ENCODE data around the gene TXNRD3.
A peak's percentile ranks its signal among the peaks of the same experiment; 100 is the strongest.

Gene TXNRD3

GRCh38 chr3:126582311-126582710 lies 72.6 kb downstream of the TXNRD3 start:
- DNase-seq (ENCODE audit: low spot score), result no peak

- no peak for DNase-seq (ENCODE audit: low spot score)
These were observed 73.4 kb downstream of the TXNRD3 start for GRCh38 chr3:126581569-126581968.

GRCh38 chr3:126580746-126581145 lies 74.2 kb downstream of the TXNRD3 start:
- no peak for DNase-seq (ENCODE audit: low spot score)

- no peak for DNase-seq (ENCODE audit: low spot score)
These were observed 76.2 kb downstream of the TXNRD3 start for GRCh38 chr3:126578702-126579101.

- no peak for DNase-seq (ENCODE audit: low spot score)
These were observed 77.7 kb downstream of the TXNRD3 start for GRCh38 chr3:126577261-126577660.

- DNase-seq (ENCODE audit: low spot score), result no peak
These were observed 81.3 kb downstream of the TXNRD3 start for GRCh38 chr3:126573492-126574117.

GRCh38 chr3:126571078-126571477 lies 83.8 kb downstream of the TXNRD3 start:
- DNase-seq (ENCODE audit: low spot score), result no peak

- DNase-seq (ENCODE audit: low spot score), result no peak
These were observed 84.8 kb downstream of the TXNRD3 start for GRCh38 chr3:126570103-126570541.

- DNase-seq (ENCODE audit: low spot score), result no peak
These were observed 85.4 kb downstream of the TXNRD3 start for GRCh38 chr3:126569390-126569975.

- no peak for DNase-seq (ENCODE audit: low spot score)
These were observed 86.1 kb downstream of the TXNRD3 start for GRCh38 chr3:126568776-126569342.

GRCh38 chr3:126567696-126568438 lies 87.1 kb downstream of the TXNRD3 start:
- DNase-seq (ENCODE audit: low spot score), result peak; percentile 24

- DNase-seq (ENCODE audit: low spot score), result no peak
These were observed 92.1 kb downstream of the TXNRD3 start for GRCh38 chr3:126562737-126563276.

GRCh38 chr3:126558336-126559071 lies 96.4 kb downstream of the TXNRD3 start, which contains the start of gene C3orf22:
C3orf22 (minus strand) TSS chr3:126558932; CDS start chr3:126553390, 5,542 bp downstream.
- no peak for DNase-seq (ENCODE audit: low spot score)

GRCh38 chr3:126557761-126558160 lies 97.2 kb downstream of the TXNRD3 start:
- no peak for DNase-seq (ENCODE audit: low spot score)

GRCh38 chr3:126557415-126557745 lies 97.5 kb downstream of the TXNRD3 start:
- no peak for DNase-seq (ENCODE audit: low spot score)

Data from kidney tubule cell (primary cell).